HG03432 (cell line): ENCODE results near the gene DOCK8.
"Not testable (repeated sequence)": the region's sequence is repeated elsewhere in the genome, so short reads cannot be mapped to it uniquely, and the experiment has no call there.

Experiments
- ATAC-seq: cut with Tn5 transposase; IDR thresholded peaks from one replicate; pipeline ENCODE4 v1.9.1; 2021; ENCODE audit warnings: mild to moderate bottlenecking, moderate library complexity; ENCODE audit not compliant: unreplicated experiment

Gene DOCK8

GRCh38 chr9:224582-225520 lies 10.2 kb downstream of the DOCK8 start:
- peak; percentile 37 for ATAC-seq

- ATAC-seq, result no peak
Observed at GRCh38 chr9:227860-228259, 13.2 kb downstream of the DOCK8 start.

- ATAC-seq, result no peak
Observed at GRCh38 chr9:228929-229695, 14.4 kb downstream of the DOCK8 start.

GRCh38 chr9:231625-232024 lies 17.0 kb downstream of the DOCK8 start:
- not testable (repeated sequence) for ATAC-seq

- ATAC-seq, result not testable (repeated sequence)
Observed at GRCh38 chr9:233708-234107, 19.0 kb downstream of the DOCK8 start.

GRCh38 chr9:237141-237857 lies 22.6 kb downstream of the DOCK8 start:
- ATAC-seq, result no peak

GRCh38 chr9:237858-238345 lies 23.2 kb downstream of the DOCK8 start:
- no peak for ATAC-seq

GRCh38 chr9:242461-243080 lies 27.9 kb downstream of the DOCK8 start:
- no peak for ATAC-seq

- no peak for ATAC-seq
Observed at GRCh38 chr9:248278-248961, 33.8 kb downstream of the DOCK8 start.

GRCh38 chr9:249025-249424 lies 34.4 kb downstream of the DOCK8 start:
- ATAC-seq, result no peak

- ATAC-seq, result no peak
Observed at GRCh38 chr9:250039-250438, 35.4 kb downstream of the DOCK8 start.

- ATAC-seq, result no peak
Observed at GRCh38 chr9:250625-251024, 36.0 kb downstream of the DOCK8 start.

- ATAC-seq, result no peak
Observed at GRCh38 chr9:251398-251797, 36.7 kb downstream of the DOCK8 start.

GRCh38 chr9:253539-253938 lies 38.9 kb downstream of the DOCK8 start:
- no peak for ATAC-seq

GRCh38 chr9:254516-254915 lies 39.9 kb downstream of the DOCK8 start:
- no peak for ATAC-seq

GRCh38 chr9:257957-258356 lies 43.3 kb downstream of the DOCK8 start:
- no peak for ATAC-seq

GRCh38 chr9:259405-260404 lies 45.0 kb downstream of the DOCK8 start:
- no peak for ATAC-seq

GRCh38 chr9:264231-264630 lies 49.6 kb downstream of the DOCK8 start:
- ATAC-seq, result no peak
